ENCODE results near the gene GRID2.

The GRID2 gene

GRCh38 chr4:93143902-93144301 lies 840.1 kb downstream of the GRID2 start:
- TF ChIP-seq ZFX (IDR thresholded peaks at IDR 0.05; ENCODE audit: borderline replicate concordance) (no peak), CTCF (IDR thresholded peaks at IDR 0.05) (no peak)
- no peak overlapping the region for H3K27ac ChIP-seq

GRCh38 chr4:93144644-93145043 lies 840.9 kb downstream of the GRID2 start:
- H3K27ac ChIP-seq: no peak overlapping the region
- TF ChIP-seq ZFX (IDR thresholded peaks at IDR 0.05; ENCODE audit: borderline replicate concordance): no peak
- no peak for TF ChIP-seq CTCF (IDR thresholded peaks at IDR 0.05)

- TF ChIP-seq ZFX (IDR thresholded peaks at IDR 0.05; ENCODE audit: borderline replicate concordance) (no peak), CTCF (IDR thresholded peaks at IDR 0.05) (no peak)
- H3K27ac ChIP-seq: no peak overlapping the region
These were observed 843.9 kb downstream of the GRID2 start for GRCh38 chr4:93147524-93148212.

GRCh38 chr4:93152491-93152890 lies 848.7 kb downstream of the GRID2 start:
- H3K27ac ChIP-seq: no peak overlapping the region
- TF ChIP-seq ZFX (IDR thresholded peaks at IDR 0.05; ENCODE audit: borderline replicate concordance): no peak
- TF ChIP-seq CTCF (IDR thresholded peaks at IDR 0.05): no peak

GRCh38 chr4:93157986-93158385 lies 854.2 kb downstream of the GRID2 start:
- no peak overlapping the region for H3K27ac ChIP-seq
- TF ChIP-seq CTCF (IDR thresholded peaks at IDR 0.05) (peak; percentile 14; the same call in 1 of the 2 replicates), ZFX (IDR thresholded peaks at IDR 0.05; ENCODE audit: borderline replicate concordance) (no peak)

GRCh38 chr4:93168053-93168452 lies 864.3 kb downstream of the GRID2 start:
- H3K27ac ChIP-seq: no peak overlapping the region
- TF ChIP-seq ZFX (IDR thresholded peaks at IDR 0.05; ENCODE audit: borderline replicate concordance) (no peak), CTCF (IDR thresholded peaks at IDR 0.05) (no peak)

GRCh38 chr4:93169966-93170365 lies 866.2 kb downstream of the GRID2 start:
- TF ChIP-seq CTCF (IDR thresholded peaks at IDR 0.05) (no peak), ZFX (IDR thresholded peaks at IDR 0.05; ENCODE audit: borderline replicate concordance) (no peak)
- no peak overlapping the region for H3K27ac ChIP-seq
